ENCODE data around the gene VAMP2.

The VAMP2 gene

GRCh38 chr17:8142158-8142886 lies 20.4 kb downstream of the VAMP2 start:
- no peak for TF ChIP-seq CTCF (IDR thresholded peaks at IDR 0.05; ENCODE audit: extremely low read depth, insufficient read depth, missing control alignments)
- in situ Hi-C loops (cut with MboI; ENCODE audit: low pct_unique_long_range_greater_than_20kb, low sequenced_read_pairs, unreplicated experiment), result no loop called here
- DNase-seq (ENCODE audit: low spot score), result no peak

GRCh38 chr17:8141741-8142140 lies 21.0 kb downstream of the VAMP2 start:
- in situ Hi-C loops (cut with MboI; ENCODE audit: low pct_unique_long_range_greater_than_20kb, low sequenced_read_pairs, unreplicated experiment), result no loop called here
- TF ChIP-seq CTCF (IDR thresholded peaks at IDR 0.05; ENCODE audit: extremely low read depth, insufficient read depth, missing control alignments), result no peak
- no peak for DNase-seq (ENCODE audit: low spot score)

- DNase-seq (ENCODE audit: low spot score), result no peak
- in situ Hi-C loops (cut with MboI; ENCODE audit: low pct_unique_long_range_greater_than_20kb, low sequenced_read_pairs, unreplicated experiment), result no loop called here
- no peak for TF ChIP-seq CTCF (IDR thresholded peaks at IDR 0.05; ENCODE audit: extremely low read depth, insufficient read depth, missing control alignments)
Observed at GRCh38 chr17:8141045-8141444, 21.7 kb downstream of the VAMP2 start.

- in situ Hi-C loops (cut with MboI; ENCODE audit: low pct_unique_long_range_greater_than_20kb, low sequenced_read_pairs, unreplicated experiment), result no loop called here
Observed at GRCh38 chr17:8140065-8141029, 22.4 kb downstream of the VAMP2 start.

GRCh38 chr17:8138672-8139371 lies 23.9 kb downstream of the VAMP2 start:
- TF ChIP-seq CTCF (IDR thresholded peaks at IDR 0.05; ENCODE audit: extremely low read depth, insufficient read depth, missing control alignments), result peak; percentile 70

More at GRCh38 chr17:8140065-8141029, 22.4 kb downstream of the VAMP2 start:
- TF ChIP-seq CTCF (IDR thresholded peaks at IDR 0.05; ENCODE audit: extremely low read depth, insufficient read depth, missing control alignments), result no peak
- DNase-seq (ENCODE audit: low spot score), result no peak

GRCh38 chr17:8138374-8138671 lies 24.4 kb downstream of the VAMP2 start:
- in situ Hi-C loops (cut with MboI; ENCODE audit: low pct_unique_long_range_greater_than_20kb, low sequenced_read_pairs, unreplicated experiment), result no loop called here
- TF ChIP-seq CTCF (IDR thresholded peaks at IDR 0.05; ENCODE audit: extremely low read depth, insufficient read depth, missing control alignments), result no peak
- DNase-seq (ENCODE audit: low spot score), result no peak

More at GRCh38 chr17:8138672-8139371, 23.9 kb downstream of the VAMP2 start:
- in situ Hi-C loops (cut with MboI; ENCODE audit: low pct_unique_long_range_greater_than_20kb, low sequenced_read_pairs, unreplicated experiment), result no loop called here
- peak; percentile 92 for DNase-seq (ENCODE audit: low spot score)
